IMR-90 (cell line): ENCODE data around the gene SFXN2. TPM values are rescaled to one million over a fixed set of nuclear protein-coding genes. Genes with fewer than 3 reads are reported as not detected.

Experiments used
- ATAC-seq: fragments of 200-7000 bp; cut with Tn5 transposase; 2 replicates; pipeline ENCODE4 v1.9.1; 2020; ENCODE audit warnings: low read depth, mild to moderate bottlenecking, moderate library complexity
- BruUV-seq: library from RNA; stranded (reverse); fragments of 400-500 nt; replicated peaks from 2 replicates; lab custom pipeline; 2021; lab: Mats Ljungman, UMichigan
- CTCF ChIA-PET: fragments of 300-600 bp; formaldehyde crosslinking; extraction: SDS; loops from one replicate; lab custom pipeline; 2021; ENCODE audit warnings: antibody characterized with exemption; lab: Yijun Ruan, JAX
- POLR2A ChIA-PET: fragments of 300-600 bp; sonication (Branson Sonifier 250); formaldehyde crosslinking; loops from one replicate; lab custom pipeline; 2022; ENCODE audit warnings: antibody characterized with exemption; ENCODE audit not compliant: unreplicated experiment; lab: Charles Lee
- DNase-seq: peaks from one replicate; pipeline ENCODE4 v3.0.0; 2013
- H2AFZ ChIP-seq: replicated peaks from 2 replicates; pipeline ENCODE3; 2013; ENCODE audit warnings: low read length, mild to moderate bottlenecking; ENCODE audit not compliant: poor library complexity
- H2AK5ac ChIP-seq: 2 replicates; pipeline ENCODE4 v1.6.1; 2013; ENCODE audit warnings: low read depth, low read length, inconsistent platforms
- H2AK9ac ChIP-seq: replicated peaks from 2 replicates; pipeline ENCODE3; 2013; ENCODE audit warnings: mild to moderate bottlenecking, low read depth, low read length, moderate library complexity; ENCODE audit not compliant: poor library complexity
- H2BK120ac ChIP-seq: 2 replicates; pipeline ENCODE4 v1.6.1; 2013; ENCODE audit warnings: low read depth, low read length, inconsistent platforms
- H2BK15ac ChIP-seq: 3 replicates; pipeline ENCODE4 v1.6.1; 2013; ENCODE audit warnings: low read depth, low read length, inconsistent platforms
- H2BK20ac ChIP-seq: 2 replicates; pipeline ENCODE4 v1.6.1; 2013; ENCODE audit warnings: low read depth, mild to moderate bottlenecking, inconsistent platforms, low read length, moderate library complexity
- H2BK5ac ChIP-seq: 2 replicates; pipeline ENCODE4 v1.6.1; 2013; ENCODE audit warnings: mild to moderate bottlenecking, low read depth, low read length, inconsistent platforms; ENCODE audit not compliant: poor library complexity, severe bottlenecking
- H3K14ac ChIP-seq: replicated peaks from 2 replicates; pipeline ENCODE4 v1.6.1; 2013; ENCODE audit warnings: low read depth, low read length, inconsistent platforms
- H3K18ac ChIP-seq: 2 replicates; pipeline ENCODE4 v1.6.1; 2013; ENCODE audit warnings: low read depth, low read length, control low read depth
- H3K23ac ChIP-seq: 2 replicates; pipeline ENCODE4 v1.6.1; 2013; ENCODE audit warnings: low read depth, low read length, inconsistent platforms
- H3K27ac ChIP-seq: 2 replicates; pipeline ENCODE4 v1.5.1; 2013; ENCODE audit warnings: mild to moderate bottlenecking, control low read depth, low read length; ENCODE audit not compliant: insufficient read depth
- H3K27me3 ChIP-seq: 2 replicates; pipeline ENCODE4 v1.6.1; 2013; ENCODE audit warnings: low read length; ENCODE audit not compliant: control insufficient read depth, insufficient read depth
- H3K36me3 ChIP-seq: 2 replicates; pipeline ENCODE4 v1.6.1; 2013; ENCODE audit warnings: low read length, mixed read lengths; ENCODE audit not compliant: control insufficient read depth, insufficient read depth
- H3K4ac ChIP-seq: 2 replicates; pipeline ENCODE4 v1.6.1; 2013; ENCODE audit warnings: low read depth, low read length, inconsistent platforms
- H3K4me1 ChIP-seq: 2 replicates; pipeline ENCODE4 v1.6.1; 2013; ENCODE audit warnings: low read length, mixed read lengths; ENCODE audit not compliant: control insufficient read depth, insufficient read depth
- H3K4me2 ChIP-seq: 2 replicates; pipeline ENCODE4 v1.6.1; 2013; ENCODE audit warnings: low read depth, mild to moderate bottlenecking, control low read depth, low read length, moderate library complexity
- H3K4me3 ChIP-seq: 2 replicates; pipeline ENCODE4 v1.5.1; 2013; ENCODE audit warnings: low read depth, mild to moderate bottlenecking, control low read depth, low read length, moderate library complexity; ENCODE audit not compliant: insufficient read depth
- H3K56ac ChIP-seq: 2 replicates; pipeline ENCODE4 v1.6.1; 2013; ENCODE audit warnings: low read length, inconsistent platforms; ENCODE audit not compliant: insufficient read depth; ENCODE audit errors: extremely low read depth
- H3K79me1 ChIP-seq, 2 experiments: 2 replicates each; pipeline ENCODE4 v1.6.1; 2013; ENCODE audit warnings: low read length in 2 of 2, inconsistent platforms in 1 of 2, low read depth in 1 of 2
- H3K9ac ChIP-seq: 2 replicates; pipeline ENCODE4 v1.6.1; 2013; ENCODE audit warnings: low read depth, low read length, control low read depth
- H3K9me1 ChIP-seq: 2 replicates; pipeline ENCODE4 v1.6.1; 2013; ENCODE audit warnings: low read length, inconsistent platforms; ENCODE audit not compliant: insufficient read depth
- H3K9me3 ChIP-seq: 2 replicates; pipeline ENCODE4 v1.6.1; 2013; ENCODE audit warnings: low read length; ENCODE audit not compliant: control insufficient read depth, insufficient read depth
- H4K20me1 ChIP-seq: 2 replicates; pipeline ENCODE4 v1.6.1; 2013; ENCODE audit warnings: low read length, inconsistent platforms; ENCODE audit not compliant: insufficient read depth
- H4K5ac ChIP-seq: 2 replicates; pipeline ENCODE4 v1.6.1; 2013; ENCODE audit warnings: mild to moderate bottlenecking, low read depth, low read length, control low read depth
- H4K8ac ChIP-seq, 2 experiments: 2 replicates each; pipeline ENCODE4 v1.6.1; 2013; ENCODE audit warnings: low read depth in 2 of 2, low read length in 2 of 2, control low read depth in 1 of 2, inconsistent platforms in 1 of 2
- H4K91ac ChIP-seq: 2 replicates; pipeline ENCODE4 v1.6.1; 2013; ENCODE audit warnings: low read depth, low read length, inconsistent platforms; ENCODE audit not compliant: insufficient read depth
- BHLHE40 ChIP-seq: fragments of 150-350 bp; IDR thresholded peaks from 2 replicates; pipeline ENCODE4 v1.6.1; 2016; ENCODE audit warnings: mild to moderate bottlenecking, low read depth, low read length
- CEBPB ChIP-seq: IDR thresholded peaks from 2 replicates; pipeline ENCODE4 v1.6.1; 2012; ENCODE audit warnings: low read depth, low read length, improper control_type of control experiment
- CHD1 ChIP-seq: IDR thresholded peaks from 2 replicates; pipeline ENCODE4 v1.6.1; 2012; ENCODE audit warnings: low read depth, low read length, improper control_type of control experiment
- FOS ChIP-seq: fragments of 150-350 bp; IDR thresholded peaks from 2 replicates; pipeline ENCODE4 v1.6.1; 2016; ENCODE audit warnings: low read depth, low read length
- MAZ ChIP-seq: IDR thresholded peaks from 2 replicates; pipeline ENCODE4 v1.6.1; 2012; ENCODE audit warnings: low read depth, mild to moderate bottlenecking, low read length, improper control_type of control experiment, moderate library complexity, borderline replicate concordance
- POLR2A ChIP-seq: IDR thresholded peaks from 2 replicates; pipeline ENCODE4 v1.6.1; 2012; ENCODE audit warnings: mild to moderate bottlenecking, low read depth, low read length
- RAD21 ChIP-seq: IDR thresholded peaks from 2 replicates; pipeline ENCODE4 v1.6.1; 2012; ENCODE audit warnings: low read length, improper control_type of control experiment
- RCOR1 ChIP-seq: IDR thresholded peaks from 2 replicates; pipeline ENCODE4 v1.6.1; 2012; ENCODE audit warnings: mild to moderate bottlenecking, low read length, improper control_type of control experiment; ENCODE audit not compliant: insufficient replicate concordance
- RFX5 ChIP-seq: IDR thresholded peaks from 2 replicates; pipeline ENCODE4 v1.8.0; 2012; ENCODE audit warnings: low read depth, mild to moderate bottlenecking, low read length, moderate library complexity
- SMC3 ChIP-seq: fragments of 150-350 bp; IDR thresholded peaks from 2 replicates; pipeline ENCODE4 v1.6.1; 2016; ENCODE audit warnings: low read depth, mild to moderate bottlenecking, antibody characterized with exemption, low read length, moderate library complexity
- WGBS, 2 experiments: methylation state at CpG; one replicate each; pipeline versions ENCODE4 v1.1.5 to v1.1.7; 2013; ENCODE audit warnings: missing lambda C conversion rate in 2 of 2; ENCODE audit not compliant: insufficient read length in 1 of 2; ENCODE audit errors: extremely low coverage in 2 of 2; 5-methylcytosine and 5-hydroxymethylcytosine counted together
- dilution Hi-C: fragments of 300-500 bp; cut with HindIII; formaldehyde crosslinking; loops from one replicate; pipeline ENCODE4 v1.14.3; 2018; ENCODE audit warnings: low sequenced_read_pairs; ENCODE audit not compliant: unreplicated experiment
- in situ Hi-C: fragments of 300-500 bp; cut with MboI; formaldehyde crosslinking; loops from 3 replicates; pipeline ENCODE4 v1.14.3; 2019; ENCODE audit warnings: low sequenced_read_pairs, inconsistent platforms, mixed read lengths
- intact Hi-C: fragments of 100-400 bp; cut with micrococcal nuclease; formaldehyde crosslinking; loops from 2 replicates; pipeline ENCODE4 v1.10.0; 2022
- polyA plus RNA-seq, 3 experiments: library from polyadenylated mRNA; depleted of rRNA; stranded (reverse); fragments of >200 nt; gene quantifications; 2 replicates each; pipeline ENCODE4 v1.2.3, GENCODE V29; 2012; ENCODE audit warnings: low replicate concordance in 1 of 3
- total RNA-seq: library from RNA; depleted of rRNA; stranded (reverse); fragments of >200 nt; gene quantifications from 2 replicates; pipeline ENCODE4 v1.2.3, GENCODE V29; 2012
- TF ChIP-seq, protein P1 (sequence below): conservative IDR thresholded peaks from 2 replicates; pipeline ENCODE4 v1.5.1; 2012; ENCODE audit warnings: mild to moderate bottlenecking, low read depth, low read length, improper control_type of control experiment

SFXN2 gene
- total and polyA plus RNA-seq, 2 of the 4 experiments (the other 2 are of a cell fraction): 6.9 to 11.7 TPM

DNA sequence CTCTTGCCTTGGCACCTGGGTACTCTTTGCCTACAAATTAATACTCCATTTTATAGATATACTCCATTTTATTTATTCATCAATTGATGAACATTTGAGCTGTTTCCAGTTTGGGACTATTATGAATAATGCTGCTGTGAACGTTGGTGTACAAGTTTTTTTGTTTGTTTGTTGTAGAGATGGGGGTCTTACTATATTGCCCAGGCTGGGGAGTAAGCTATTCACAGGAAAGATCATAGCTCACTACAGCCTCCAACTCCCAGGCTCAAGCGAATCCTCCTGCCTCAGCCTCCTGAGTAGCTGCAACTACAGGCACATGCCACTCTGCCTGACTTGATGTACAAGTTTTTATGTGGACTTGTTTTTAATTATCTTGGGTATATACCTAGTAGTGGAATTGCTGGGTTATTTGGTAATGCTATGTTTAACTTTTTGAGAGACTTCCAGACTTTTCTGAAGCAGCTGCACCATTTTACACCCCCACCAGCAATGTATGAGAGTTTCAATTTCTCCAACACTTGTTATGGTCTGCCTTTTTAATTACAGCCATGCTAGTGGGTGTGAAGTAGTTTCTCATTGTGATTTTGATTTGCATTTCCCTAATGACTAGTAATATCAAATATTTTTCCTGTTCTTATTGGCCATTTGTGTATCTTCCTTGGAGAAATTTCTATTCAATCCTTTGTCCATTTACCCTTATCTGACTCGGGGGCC lies 45.2 kb downstream of the SFXN2 start:
- TF ChIP-seq, protein P1, sequence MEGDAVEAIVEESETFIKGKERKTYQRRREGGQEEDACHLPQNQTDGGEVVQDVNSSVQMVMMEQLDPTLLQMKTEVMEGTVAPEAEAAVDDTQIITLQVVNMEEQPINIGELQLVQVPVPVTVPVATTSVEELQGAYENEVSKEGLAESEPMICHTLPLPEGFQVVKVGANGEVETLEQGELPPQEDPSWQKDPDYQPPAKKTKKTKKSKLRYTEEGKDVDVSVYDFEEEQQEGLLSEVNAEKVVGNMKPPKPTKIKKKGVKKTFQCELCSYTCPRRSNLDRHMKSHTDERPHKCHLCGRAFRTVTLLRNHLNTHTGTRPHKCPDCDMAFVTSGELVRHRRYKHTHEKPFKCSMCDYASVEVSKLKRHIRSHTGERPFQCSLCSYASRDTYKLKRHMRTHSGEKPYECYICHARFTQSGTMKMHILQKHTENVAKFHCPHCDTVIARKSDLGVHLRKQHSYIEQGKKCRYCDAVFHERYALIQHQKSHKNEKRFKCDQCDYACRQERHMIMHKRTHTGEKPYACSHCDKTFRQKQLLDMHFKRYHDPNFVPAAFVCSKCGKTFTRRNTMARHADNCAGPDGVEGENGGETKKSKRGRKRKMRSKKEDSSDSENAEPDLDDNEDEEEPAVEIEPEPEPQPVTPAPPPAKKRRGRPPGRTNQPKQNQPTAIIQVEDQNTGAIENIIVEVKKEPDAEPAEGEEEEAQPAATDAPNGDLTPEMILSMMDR: no peak
- TF ChIP-seq CEBPB (no peak), SMC3 (no peak), FOS (no peak), BHLHE40 (no peak), RFX5 (no peak), RCOR1 (no peak), MAZ (no peak), CHD1 (no peak), POLR2A (no peak), RAD21 (no peak)
- H3K23ac ChIP-seq: no peak overlapping the region
- POLR2A ChIA-PET: no interaction called here
- H3K27me3 ChIP-seq: no peaks in the 10 kb centered on the region
- H2BK5ac ChIP-seq: no peak overlapping the region
- dilution Hi-C loops (no loop called here), intact Hi-C loops (no loop called here), in situ Hi-C loops (no loop called here)
- no peak overlapping the region for H3K18ac ChIP-seq
- CTCF ChIA-PET: no interaction called here
- H4K5ac ChIP-seq: no peak overlapping the region
- no TSS peak for BruUV-seq
- ATAC-seq (no peak), DNase-seq (no peak)
- H3K56ac ChIP-seq: no peak overlapping the region
- H3K4ac ChIP-seq: no peak overlapping the region
- no peaks in the 10 kb centered on the region for H3K9me3 ChIP-seq
- H2AFZ ChIP-seq: no peak overlapping the region
- no peak overlapping the region for H3K4me2 ChIP-seq
- no peak overlapping the region for H2AK9ac ChIP-seq
- no peak overlapping the region for H2BK15ac ChIP-seq
- no peak overlapping the region for H3K14ac ChIP-seq
- H3K36me3 ChIP-seq: peaks cover 1% of the 10 kb centered on the region; the same call in 1 of the 2 replicates
- H4K20me1 ChIP-seq: peaks cover 68% of the 10 kb centered on the region
- no peak overlapping the region for H2BK120ac ChIP-seq
- H3K9me1 ChIP-seq: peaks cover 6% of the 10 kb centered on the region; the same call in 1 of the 2 replicates
- H3K4me1 ChIP-seq: peaks cover 5% of the 10 kb centered on the region; the same call in 1 of the 2 replicates
- no peak overlapping the region for H3K9ac ChIP-seq
- H2AK5ac ChIP-seq: no peak overlapping the region
- H4K8ac ChIP-seq: no peak overlapping the region
- H4K91ac ChIP-seq: no peak overlapping the region
- no peak overlapping the region for H3K27ac ChIP-seq
- WGBS, 2 experiments: no CpG with 5 or more reads among the region's 3 CpGs
- H3K4me3 ChIP-seq: no peak overlapping the region
- H2BK20ac ChIP-seq: no peak overlapping the region
- H3K79me1 ChIP-seq: peaks cover 25 to 64% of the 10 kb centered on the region in 2 experiments
